Measurements from ENCODE around the gene KLHL6.

KLHL6 gene

GRCh38 chr3:183508821-183509220 is 46.7 kb downstream of the KLHL6 start:
- Histone ChIP-seq H3K9me3 (no peaks in the 10 kb centered on the region), H3K4me1 (ENCODE audit: control insufficient read depth in 1 of 2, insufficient read depth in 1 of 2, low read depth in 1 of 2, low read length in 1 of 2) (peaks cover 0 to 11% of the 10 kb centered on the region in 2 experiments), H3K36me3 (peaks cover 36% of the 10 kb centered on the region), H3K4me3 (ENCODE audit: low read depth in 1 of 2, low read length in 1 of 2) (no peak overlapping the region), H3K27ac (no peak overlapping the region), H3K27me3 (no peaks in the 10 kb centered on the region)
- no peak for TF ChIP-seq CTCF (IDR thresholded peaks at IDR 0.05)

- no peaks in the 10 kb centered on the region for H3K9me3 ChIP-seq
- no peaks in the 10 kb centered on the region for H3K4me1 ChIP-seq (ENCODE audit: control insufficient read depth in 1 of 2, insufficient read depth in 1 of 2, low read depth in 1 of 2, low read length in 1 of 2)
- H3K27ac ChIP-seq = no peak overlapping the region
- no peak for TF ChIP-seq CTCF (IDR thresholded peaks at IDR 0.05)
- peaks cover 49% of the 10 kb centered on the region for H3K36me3 ChIP-seq
- no peak overlapping the region for H3K4me3 ChIP-seq (ENCODE audit: low read depth in 1 of 2, low read length in 1 of 2)
- no peaks in the 10 kb centered on the region for H3K27me3 ChIP-seq
Measured at GRCh38 chr3:183507551-183507950, 48.0 kb downstream of the KLHL6 start.

- Histone ChIP-seq H3K4me1 (ENCODE audit: control insufficient read depth in 1 of 2, insufficient read depth in 1 of 2, low read depth in 1 of 2, low read length in 1 of 2) (no peaks in the 10 kb centered on the region), H3K9me3 (no peaks in the 10 kb centered on the region), H3K27me3 (no peaks in the 10 kb centered on the region), H3K4me3 (ENCODE audit: low read depth in 1 of 2, low read length in 1 of 2) (no peak overlapping the region), H3K27ac (no peak overlapping the region), H3K36me3 (peaks cover 54% of the 10 kb centered on the region)
- TF ChIP-seq CTCF (IDR thresholded peaks at IDR 0.05) = no peak
Measured at GRCh38 chr3:183506674-183507320, 48.7 kb downstream of the KLHL6 start.

- TF ChIP-seq CTCF (IDR thresholded peaks at IDR 0.05) = no peak
- H3K4me3 ChIP-seq (ENCODE audit: low read depth in 1 of 2, low read length in 1 of 2) = no peak overlapping the region
- no peaks in the 10 kb centered on the region for H3K4me1 ChIP-seq (ENCODE audit: control insufficient read depth in 1 of 2, insufficient read depth in 1 of 2, low read depth in 1 of 2, low read length in 1 of 2)
- no peaks in the 10 kb centered on the region for H3K27me3 ChIP-seq
- H3K36me3 ChIP-seq = peaks cover 75% of the 10 kb centered on the region
- H3K9me3 ChIP-seq = no peaks in the 10 kb centered on the region
- no peak overlapping the region for H3K27ac ChIP-seq
Measured at GRCh38 chr3:183504597-183504996, 50.9 kb downstream of the KLHL6 start.

GRCh38 chr3:183503746-183504145 is 51.8 kb downstream of the KLHL6 start:
- Histone ChIP-seq H3K4me1 (ENCODE audit: control insufficient read depth in 1 of 2, insufficient read depth in 1 of 2, low read depth in 1 of 2, low read length in 1 of 2) (no peaks in the 10 kb centered on the region), H3K27ac (no peak overlapping the region), H3K9me3 (no peaks in the 10 kb centered on the region), H3K36me3 (peaks cover 84% of the 10 kb centered on the region), H3K4me3 (ENCODE audit: low read depth in 1 of 2, low read length in 1 of 2) (no peak overlapping the region), H3K27me3 (no peaks in the 10 kb centered on the region)
- TF ChIP-seq CTCF (IDR thresholded peaks at IDR 0.05) = no peak

All from neutrophil (primary cell).